ENCODE data around the gene FGD4. TPM values are rescaled to one million over a fixed set of nuclear protein-coding genes. Genes with fewer than 3 reads are reported as not detected.
A peak's percentile ranks its signal among the peaks of the same experiment; 100 is the strongest.
"Not testable (repeated sequence)": the region's sequence is repeated elsewhere in the genome, so short reads cannot be mapped to it uniquely, and the experiment has no call there.

FGD4 gene
- total and polyA plus RNA-seq, 2 of the 4 experiments (the other 2 are of a cell fraction), result 2.1 to 8.8 TPM

DNA sequence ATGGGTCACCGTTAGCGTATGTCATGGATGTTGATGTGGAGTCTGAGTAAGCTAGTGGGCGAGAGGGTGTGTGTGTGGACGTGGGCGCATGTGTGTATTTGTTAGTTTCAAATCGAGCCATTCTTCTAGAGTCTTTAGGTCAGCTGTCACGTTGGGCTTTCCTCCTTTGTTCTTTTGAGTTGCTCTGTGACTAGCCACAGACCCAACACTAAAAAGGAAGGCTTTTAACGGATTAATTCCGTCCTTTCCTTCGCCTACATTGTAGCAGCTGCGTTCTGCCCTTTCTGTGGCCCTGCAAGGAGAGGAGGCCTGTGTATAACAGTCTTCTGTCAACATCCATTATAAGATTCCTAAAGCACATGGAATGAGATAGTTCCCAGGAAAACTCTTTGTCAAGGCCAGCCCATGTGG is 162.6 kb downstream of the FGD4 start:
- Histone ChIP-seq H4K8ac (ENCODE audit: low read depth in 2 of 2, low read length in 2 of 2) (no peak overlapping the region), H3K4me3 (ENCODE audit: insufficient read depth, low read depth, low read length) (no peak overlapping the region), H2BK5ac (ENCODE audit: low read depth, low read length, poor library complexity, severe bottlenecking) (no peak overlapping the region), H3K23ac (ENCODE audit: low read depth, low read length) (peak overlapping the region; percentile 59; the same call in 1 of the 2 replicates), H3K9ac (ENCODE audit: low read depth, low read length) (no peak overlapping the region), H2BK120ac (ENCODE audit: low read depth, low read length) (no peak overlapping the region), H3K4ac (ENCODE audit: low read depth, low read length) (no peak overlapping the region; the same call in 1 of the 2 replicates), H4K5ac (ENCODE audit: low read depth, low read length) (no peak overlapping the region), H4K91ac (ENCODE audit: insufficient read depth, low read depth, low read length) (peak overlapping the region; percentile 48; the same call in 1 of the 2 replicates), H3K9me3 (ENCODE audit: control insufficient read depth, insufficient read depth, low read length) (no peaks in the 10 kb centered on the region), H4K20me1 (ENCODE audit: insufficient read depth, low read length) (peaks cover 21% of the 10 kb centered on the region; the same call in 1 of the 2 replicates), H3K18ac (ENCODE audit: low read depth, low read length) (no peak overlapping the region), H3K27ac (ENCODE audit: insufficient read depth, low read length) (no peak overlapping the region), H2AK5ac (ENCODE audit: low read depth, low read length) (peak overlapping the region; percentile 78; the same call in 1 of the 2 replicates), H3K4me2 (ENCODE audit: low read depth, low read length) (no peak overlapping the region), H3K14ac (replicated peaks; ENCODE audit: low read depth, low read length) (peak overlapping the region; percentile 68), H3K9me1 (ENCODE audit: insufficient read depth, low read length) (peaks cover 21% of the 10 kb centered on the region), H2BK20ac (ENCODE audit: low read depth, low read length) (no peak overlapping the region), H2AFZ (replicated peaks; ENCODE audit: low read length, poor library complexity) (no peak overlapping the region), H2BK15ac (ENCODE audit: low read depth, low read length) (0 out of 3 replicates have a peak overlapping the region, but pooled peaks have one; percentile 53), H3K27me3 (ENCODE audit: control insufficient read depth, insufficient read depth, low read length) (no peaks in the 10 kb centered on the region), H3K36me3 (ENCODE audit: control insufficient read depth, insufficient read depth, low read length) (peaks cover 6% of the 10 kb centered on the region), H2AK9ac (replicated peaks; ENCODE audit: low read depth, low read length, poor library complexity) (no peak overlapping the region), H3K79me1 (ENCODE audit: low read depth in 1 of 2, low read length in 2 of 2) (peaks cover 20 to 46% of the 10 kb centered on the region in 2 experiments), H3K4me1 (ENCODE audit: control insufficient read depth, insufficient read depth, low read length) (peaks cover 15% of the 10 kb centered on the region), H3K56ac (ENCODE audit: extremely low read depth, insufficient read depth, low read length) (no peak overlapping the region)
- DNase-seq, result no peak
- 90% methylated on average over 2 of the region's 11 CpGs; no CpG with 5 or more reads in 1 of the 2 experiments for WGBS, 2 experiments (ENCODE audit: extremely low coverage in 2 of 2, insufficient read length in 1 of 2)
- no TSS peak for BruUV-seq (replicated peaks)
- in situ Hi-C loops (cut with MboI; ENCODE audit: low sequenced_read_pairs), result no loop called here
- ATAC-seq (ENCODE audit: low read depth), result no peak
- dilution Hi-C loops (cut with HindIII; ENCODE audit: low sequenced_read_pairs, unreplicated experiment), result no loop called here
- POLR2A ChIA-PET (ENCODE audit: unreplicated experiment), result no interaction called here
- intact Hi-C loops (cut with micrococcal nuclease), result no loop called here
- CTCF ChIA-PET, result interaction anchor here (0.6 kb wide), 1 partner anchor 104 kb away, joined by 3 read pairs; no protein-coding TSS in a partner anchor
- TF ChIP-seq POLR2A (IDR thresholded peaks at IDR 0.05; ENCODE audit: low read depth, low read length) (no peak), MAZ (IDR thresholded peaks at IDR 0.05; ENCODE audit: borderline replicate concordance, low read depth, low read length) (no peak), RAD21 (IDR thresholded peaks at IDR 0.05; ENCODE audit: low read length) (no peak), FOS (IDR thresholded peaks at IDR 0.05; ENCODE audit: low read depth, low read length) (no peak), RCOR1 (IDR thresholded peaks at IDR 0.05; ENCODE audit: insufficient replicate concordance, low read length) (no peak), RFX5 (IDR thresholded peaks at IDR 0.05; ENCODE audit: low read depth, low read length) (no peak), MAFK (IDR thresholded peaks at IDR 0.05; ENCODE audit: low read depth, low read length) (no peak)
- TF ChIP-seq, protein P1, sequence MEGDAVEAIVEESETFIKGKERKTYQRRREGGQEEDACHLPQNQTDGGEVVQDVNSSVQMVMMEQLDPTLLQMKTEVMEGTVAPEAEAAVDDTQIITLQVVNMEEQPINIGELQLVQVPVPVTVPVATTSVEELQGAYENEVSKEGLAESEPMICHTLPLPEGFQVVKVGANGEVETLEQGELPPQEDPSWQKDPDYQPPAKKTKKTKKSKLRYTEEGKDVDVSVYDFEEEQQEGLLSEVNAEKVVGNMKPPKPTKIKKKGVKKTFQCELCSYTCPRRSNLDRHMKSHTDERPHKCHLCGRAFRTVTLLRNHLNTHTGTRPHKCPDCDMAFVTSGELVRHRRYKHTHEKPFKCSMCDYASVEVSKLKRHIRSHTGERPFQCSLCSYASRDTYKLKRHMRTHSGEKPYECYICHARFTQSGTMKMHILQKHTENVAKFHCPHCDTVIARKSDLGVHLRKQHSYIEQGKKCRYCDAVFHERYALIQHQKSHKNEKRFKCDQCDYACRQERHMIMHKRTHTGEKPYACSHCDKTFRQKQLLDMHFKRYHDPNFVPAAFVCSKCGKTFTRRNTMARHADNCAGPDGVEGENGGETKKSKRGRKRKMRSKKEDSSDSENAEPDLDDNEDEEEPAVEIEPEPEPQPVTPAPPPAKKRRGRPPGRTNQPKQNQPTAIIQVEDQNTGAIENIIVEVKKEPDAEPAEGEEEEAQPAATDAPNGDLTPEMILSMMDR (conservative IDR thresholded peaks at IDR 0.05; ENCODE audit: low read depth, low read length), result no peak

DNA sequence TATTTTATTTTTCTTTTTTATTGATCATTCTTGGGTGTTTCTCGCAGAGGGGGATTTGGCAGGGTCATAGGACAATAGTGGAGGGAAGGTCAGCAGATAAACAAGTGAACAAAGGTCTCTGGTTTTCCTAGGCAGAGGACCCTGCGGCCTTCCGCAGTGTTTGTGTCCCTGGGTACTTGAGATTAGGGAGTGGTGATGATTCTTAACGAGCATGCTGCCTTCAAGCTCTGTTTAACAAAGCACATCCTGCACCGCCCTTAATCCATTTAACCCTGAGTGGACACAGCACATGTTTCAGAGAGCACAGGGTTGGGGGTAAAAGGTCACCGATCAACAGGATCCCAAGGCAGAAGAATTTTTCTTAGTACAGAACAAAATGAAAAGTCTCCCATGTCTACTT is 163.1 kb downstream of the FGD4 start:
- H2AFZ ChIP-seq (replicated peaks; ENCODE audit: low read length, poor library complexity); H2AK5ac ChIP-seq (ENCODE audit: low read depth, low read length); H3K27me3 ChIP-seq (ENCODE audit: control insufficient read depth, insufficient read depth, low read length); DNase-seq; H3K4me3 ChIP-seq (ENCODE audit: insufficient read depth, low read depth, low read length); CTCF ChIA-PET; H3K4me2 ChIP-seq (ENCODE audit: low read depth, low read length); H3K9me3 ChIP-seq (ENCODE audit: control insufficient read depth, insufficient read depth, low read length); H3K23ac ChIP-seq (ENCODE audit: low read depth, low read length); ATAC-seq (ENCODE audit: low read depth); H2BK20ac ChIP-seq (ENCODE audit: low read depth, low read length); H4K5ac ChIP-seq (ENCODE audit: low read depth, low read length); H3K4ac ChIP-seq (ENCODE audit: low read depth, low read length); POLR2A ChIA-PET (ENCODE audit: unreplicated experiment); dilution Hi-C loops (cut with HindIII; ENCODE audit: low sequenced_read_pairs, unreplicated experiment); H3K18ac ChIP-seq (ENCODE audit: low read depth, low read length); H3K14ac ChIP-seq (replicated peaks; ENCODE audit: low read depth, low read length); intact Hi-C loops (cut with micrococcal nuclease); H2BK120ac ChIP-seq (ENCODE audit: low read depth, low read length); H2BK5ac ChIP-seq (ENCODE audit: low read depth, low read length, poor library complexity, severe bottlenecking); H2BK15ac ChIP-seq (ENCODE audit: low read depth, low read length); H3K56ac ChIP-seq (ENCODE audit: extremely low read depth, insufficient read depth, low read length); in situ Hi-C loops (cut with MboI; ENCODE audit: low sequenced_read_pairs); H2AK9ac ChIP-seq (replicated peaks; ENCODE audit: low read depth, low read length, poor library complexity); H3K27ac ChIP-seq (ENCODE audit: insufficient read depth, low read length); H3K36me3 ChIP-seq (ENCODE audit: control insufficient read depth, insufficient read depth, low read length); H4K91ac ChIP-seq (ENCODE audit: insufficient read depth, low read depth, low read length); H4K8ac ChIP-seq (ENCODE audit: low read depth in 2 of 2, low read length in 2 of 2); H3K9ac ChIP-seq (ENCODE audit: low read depth, low read length); BruUV-seq (replicated peaks): not testable (repeated sequence)
- no CpG with 5 or more reads among the region's 6 CpGs for WGBS, 2 experiments (ENCODE audit: extremely low coverage in 2 of 2, insufficient read length in 1 of 2)
- H4K20me1 ChIP-seq (ENCODE audit: insufficient read depth, low read length), result peaks cover 21% of the 10 kb centered on the region; the same call in 1 of the 2 replicates
- H3K79me1 ChIP-seq (ENCODE audit: low read depth in 1 of 2, low read length in 2 of 2), result peaks cover 23 to 50% of the 10 kb centered on the region in 2 experiments
- peaks cover 20% of the 10 kb centered on the region for H3K4me1 ChIP-seq (ENCODE audit: control insufficient read depth, insufficient read depth, low read length)
- peaks cover 22% of the 10 kb centered on the region for H3K9me1 ChIP-seq (ENCODE audit: insufficient read depth, low read length)

Measured in IMR-90 (cell line).